ENCODE measurements around the gene DCAF8L2.
"Not testable (repeated sequence)": the region's sequence is repeated elsewhere in the genome, so short reads cannot be mapped to it uniquely, and the experiment has no call there.

The DCAF8L2 gene

DNA sequence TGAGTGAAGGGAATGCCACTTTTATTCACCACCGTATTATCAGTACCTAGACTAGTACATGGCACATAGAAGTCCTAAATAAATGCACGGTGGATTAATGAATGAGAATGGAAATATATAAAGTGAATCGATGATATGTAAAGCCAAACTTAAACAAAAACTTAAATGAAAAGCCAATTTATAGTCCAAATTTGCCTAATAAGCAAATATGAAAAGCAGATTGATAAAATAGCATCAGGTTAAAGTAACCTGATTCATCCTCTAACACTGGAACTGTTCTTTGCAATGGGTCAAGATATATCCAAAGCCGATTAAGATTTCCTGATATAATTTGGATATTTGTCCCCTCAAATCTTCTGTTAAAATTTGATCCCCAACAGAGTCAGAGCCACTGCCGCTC is 150.8 kb downstream of the DCAF8L2 start:
- TF ChIP-seq ZNF677 (tag by site-specific recombination; IDR thresholded peaks at IDR 0.05) (no peak), ZNF560 (tag by site-specific recombination; IDR thresholded peaks at IDR 0.05; ENCODE audit: borderline replicate concordance) (no peak), ZNF23 (tag by site-specific recombination; IDR thresholded peaks at IDR 0.05; ENCODE audit: borderline replicate concordance) (no peak), YY2 (tag by site-specific recombination; IDR thresholded peaks at IDR 0.05) (no peak), MYNN (tag by site-specific recombination; IDR thresholded peaks at IDR 0.05; ENCODE audit: borderline replicate concordance) (no peak), PRDM1 (tag by site-specific recombination; IDR thresholded peaks at IDR 0.05) (no peak), ZFP37 (tag by site-specific recombination; IDR thresholded peaks at IDR 0.05) (no peak), ZNF626 (tag by site-specific recombination; IDR thresholded peaks at IDR 0.05) (no peak), ZNF138 (tag by site-specific recombination; IDR thresholded peaks at IDR 0.05; ENCODE audit: borderline replicate concordance) (no peak), ZNF830 (tag by site-specific recombination; IDR thresholded peaks at IDR 0.05; ENCODE audit: low read depth) (no peak)
- CTCF ChIA-PET, result no interaction called here
- H3K36me3 ChIP-seq (ENCODE audit: control insufficient read depth in 2 of 2, insufficient read depth in 1 of 2, low read length in 2 of 2), result no peaks in the 10 kb centered on the region
- POLR2A ChIA-PET, result no interaction called here
- H3K4me3 ChIP-seq (ENCODE audit: low read depth, low read length), result no peak overlapping the region
- no peaks in the 10 kb centered on the region for H3K4me1 ChIP-seq (ENCODE audit: control insufficient read depth, insufficient read depth, low read length)
- no peaks in the 10 kb centered on the region for H3K9me3 ChIP-seq (ENCODE audit: control insufficient read depth, insufficient read depth, low read depth, low read length)
- no peak overlapping the region for H3K27ac ChIP-seq (ENCODE audit: extremely low read depth, low read depth, low read length)

GRCh38 chrX:27743521-27743920 is 153.4 kb downstream of the DCAF8L2 start:
- H3K4me1 ChIP-seq (ENCODE audit: control insufficient read depth, insufficient read depth, low read length); H3K4me3 ChIP-seq (ENCODE audit: low read depth, low read length); H3K9me3 ChIP-seq (ENCODE audit: control insufficient read depth, insufficient read depth, low read depth, low read length); POLR2A ChIA-PET; H3K36me3 ChIP-seq (ENCODE audit: control insufficient read depth in 2 of 2, insufficient read depth in 1 of 2, low read length in 2 of 2); H3K27ac ChIP-seq (ENCODE audit: extremely low read depth, low read depth, low read length): not testable (repeated sequence)
- CTCF ChIA-PET, result interaction anchor here (0.6 kb wide), 1 partner anchor 153 kb away, joined by 3 read pairs; no protein-coding TSS in a partner anchor
- TF ChIP-seq ZNF433 (tag by site-specific recombination; IDR thresholded peaks at IDR 0.05; ENCODE audit: low read depth), result peak; percentile 42; the same call in 1 of the 2 replicates
- TF ChIP-seq ZNF560 (tag by site-specific recombination; IDR thresholded peaks at IDR 0.05; ENCODE audit: borderline replicate concordance), result peak; percentile 67; the same call in 1 of the 2 replicates
- TF ChIP-seq ZNF654 (tag by site-specific recombination; IDR thresholded peaks at IDR 0.05; ENCODE audit: low read depth), result peak; percentile 13; the same call in 1 of the 2 replicates
- TF ChIP-seq ZNF426 (tag by site-specific recombination; IDR thresholded peaks at IDR 0.05), result peak; percentile 68
- TF ChIP-seq, protein P1, sequence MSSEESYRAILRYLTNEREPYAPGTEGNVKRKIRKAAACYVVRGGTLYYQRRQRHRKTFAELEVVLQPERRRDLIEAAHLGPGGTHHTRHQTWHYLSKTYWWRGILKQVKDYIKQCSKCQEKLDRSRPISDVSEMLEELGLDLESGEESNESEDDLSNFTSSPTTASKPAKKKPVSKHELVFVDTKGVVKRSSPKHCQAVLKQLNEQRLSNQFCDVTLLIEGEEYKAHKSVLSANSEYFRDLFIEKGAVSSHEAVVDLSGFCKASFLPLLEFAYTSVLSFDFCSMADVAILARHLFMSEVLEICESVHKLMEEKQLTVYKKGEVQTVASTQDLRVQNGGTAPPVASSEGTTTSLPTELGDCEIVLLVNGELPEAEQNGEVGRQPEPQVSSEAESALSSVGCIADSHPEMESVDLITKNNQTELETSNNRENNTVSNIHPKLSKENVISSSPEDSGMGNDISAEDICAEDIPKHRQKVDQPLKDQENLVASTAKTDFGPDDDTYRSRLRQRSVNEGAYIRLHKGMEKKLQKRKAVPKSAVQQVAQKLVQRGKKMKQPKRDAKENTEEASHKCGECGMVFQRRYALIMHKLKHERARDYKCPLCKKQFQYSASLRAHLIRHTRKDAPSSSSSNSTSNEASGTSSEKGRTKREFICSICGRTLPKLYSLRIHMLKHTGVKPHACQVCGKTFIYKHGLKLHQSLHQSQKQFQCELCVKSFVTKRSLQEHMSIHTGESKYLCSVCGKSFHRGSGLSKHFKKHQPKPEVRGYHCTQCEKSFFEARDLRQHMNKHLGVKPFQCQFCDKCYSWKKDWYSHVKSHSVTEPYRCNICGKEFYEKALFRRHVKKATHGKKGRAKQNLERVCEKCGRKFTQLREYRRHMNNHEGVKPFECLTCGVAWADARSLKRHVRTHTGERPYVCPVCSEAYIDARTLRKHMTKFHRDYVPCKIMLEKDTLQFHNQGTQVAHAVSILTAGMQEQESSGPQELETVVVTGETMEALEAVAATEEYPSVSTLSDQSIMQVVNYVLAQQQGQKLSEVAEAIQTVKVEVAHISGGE (tag by site-specific recombination; conservative IDR thresholded peaks at IDR 0.05; ENCODE audit: low read depth), result peak; percentile 67
- TF ChIP-seq ZXDB (tag by site-specific recombination; IDR thresholded peaks at IDR 0.05), result 0 out of 2 replicates have a peak, but pooled peaks have one; percentile 39
- TF ChIP-seq ZNF510 (tag by site-specific recombination; IDR thresholded peaks at IDR 0.05; ENCODE audit: insufficient replicate concordance), result peak; percentile 44
- TF ChIP-seq, protein P2, sequence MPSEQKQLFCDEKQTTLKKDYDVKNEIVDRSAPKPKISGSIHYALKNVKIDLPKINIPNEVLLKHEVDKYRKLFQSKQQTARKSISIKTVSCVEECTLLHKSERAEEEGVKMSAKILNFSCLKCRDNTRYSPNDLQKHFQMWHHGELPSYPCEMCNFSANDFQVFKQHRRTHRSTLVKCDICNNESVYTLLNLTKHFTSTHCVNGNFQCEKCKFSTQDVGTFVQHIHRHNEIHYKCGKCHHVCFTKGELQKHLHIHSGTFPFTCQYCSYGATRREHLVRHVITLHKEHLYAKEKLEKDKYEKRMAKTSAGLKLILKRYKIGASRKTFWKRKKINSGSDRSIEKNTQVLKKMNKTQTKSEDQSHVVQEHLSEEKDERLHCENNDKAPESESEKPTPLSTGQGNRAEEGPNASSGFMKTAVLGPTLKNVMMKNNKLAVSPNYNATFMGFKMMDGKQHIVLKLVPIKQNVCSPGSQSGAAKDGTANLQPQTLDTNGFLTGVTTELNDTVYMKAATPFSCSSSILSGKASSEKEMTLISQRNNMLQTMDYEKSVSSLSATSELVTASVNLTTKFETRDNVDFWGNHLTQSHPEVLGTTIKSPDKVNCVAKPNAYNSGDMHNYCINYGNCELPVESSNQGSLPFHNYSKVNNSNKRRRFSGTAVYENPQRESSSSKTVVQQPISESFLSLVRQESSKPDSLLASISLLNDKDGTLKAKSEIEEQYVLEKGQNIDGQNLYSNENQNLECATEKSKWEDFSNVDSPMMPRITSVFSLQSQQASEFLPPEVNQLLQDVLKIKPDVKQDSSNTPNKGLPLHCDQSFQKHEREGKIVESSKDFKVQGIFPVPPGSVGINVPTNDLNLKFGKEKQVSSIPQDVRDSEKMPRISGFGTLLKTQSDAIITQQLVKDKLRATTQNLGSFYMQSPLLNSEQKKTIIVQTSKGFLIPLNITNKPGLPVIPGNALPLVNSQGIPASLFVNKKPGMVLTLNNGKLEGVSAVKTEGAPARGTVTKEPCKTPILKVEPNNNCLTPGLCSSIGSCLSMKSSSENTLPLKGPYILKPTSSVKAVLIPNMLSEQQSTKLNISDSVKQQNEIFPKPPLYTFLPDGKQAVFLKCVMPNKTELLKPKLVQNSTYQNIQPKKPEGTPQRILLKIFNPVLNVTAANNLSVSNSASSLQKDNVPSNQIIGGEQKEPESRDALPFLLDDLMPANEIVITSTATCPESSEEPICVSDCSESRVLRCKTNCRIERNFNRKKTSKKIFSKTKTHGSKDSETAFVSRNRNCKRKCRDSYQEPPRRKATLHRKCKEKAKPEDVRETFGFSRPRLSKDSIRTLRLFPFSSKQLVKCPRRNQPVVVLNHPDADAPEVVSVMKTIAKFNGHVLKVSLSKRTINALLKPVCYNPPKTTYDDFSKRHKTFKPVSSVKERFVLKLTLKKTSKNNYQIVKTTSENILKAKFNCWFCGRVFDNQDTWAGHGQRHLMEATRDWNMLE (tag by site-specific recombination; conservative IDR thresholded peaks at IDR 0.05; ENCODE audit: low read depth), result peak; percentile 74
- 0 out of 2 replicates have a peak, but pooled peaks have one; percentile 22 for TF ChIP-seq ZNF140 (tag by site-specific recombination; IDR thresholded peaks at IDR 0.05)
- peak; percentile 42; the same call in 1 of the 2 replicates for TF ChIP-seq ZBTB8A (tag by site-specific recombination; IDR thresholded peaks at IDR 0.05)
- peak; percentile 36; the same call in 1 of the 2 replicates for TF ChIP-seq ZNF623 (tag by site-specific recombination; IDR thresholded peaks at IDR 0.05)
- peak; percentile 73; the same call in 1 of the 2 replicates for TF ChIP-seq ZNF394 (tag by site-specific recombination; IDR thresholded peaks at IDR 0.05; ENCODE audit: borderline replicate concordance)
- 0 out of 2 replicates have a peak, but pooled peaks have one; percentile 31 for TF ChIP-seq REST (tag by site-specific recombination; IDR thresholded peaks at IDR 0.05)
- 0 out of 2 replicates have a peak, but pooled peaks have one; percentile 15 for TF ChIP-seq ZNF202 (tag by site-specific recombination; IDR thresholded peaks at IDR 0.05; ENCODE audit: borderline replicate concordance)

All from HEK293 (cell line).